GM18907 (cell line): ENCODE results near the gene TYMS.
A peak's percentile ranks its signal among the peaks of the same experiment; 100 is the strongest.

Experiments used
- ATAC-seq: cut with Tn5 transposase; IDR thresholded peaks from one replicate; pipeline ENCODE4 v1.9.1; 2021; ENCODE audit warnings: mild to moderate bottlenecking, moderate library complexity; ENCODE audit not compliant: unreplicated experiment

Gene TYMS

DNA sequence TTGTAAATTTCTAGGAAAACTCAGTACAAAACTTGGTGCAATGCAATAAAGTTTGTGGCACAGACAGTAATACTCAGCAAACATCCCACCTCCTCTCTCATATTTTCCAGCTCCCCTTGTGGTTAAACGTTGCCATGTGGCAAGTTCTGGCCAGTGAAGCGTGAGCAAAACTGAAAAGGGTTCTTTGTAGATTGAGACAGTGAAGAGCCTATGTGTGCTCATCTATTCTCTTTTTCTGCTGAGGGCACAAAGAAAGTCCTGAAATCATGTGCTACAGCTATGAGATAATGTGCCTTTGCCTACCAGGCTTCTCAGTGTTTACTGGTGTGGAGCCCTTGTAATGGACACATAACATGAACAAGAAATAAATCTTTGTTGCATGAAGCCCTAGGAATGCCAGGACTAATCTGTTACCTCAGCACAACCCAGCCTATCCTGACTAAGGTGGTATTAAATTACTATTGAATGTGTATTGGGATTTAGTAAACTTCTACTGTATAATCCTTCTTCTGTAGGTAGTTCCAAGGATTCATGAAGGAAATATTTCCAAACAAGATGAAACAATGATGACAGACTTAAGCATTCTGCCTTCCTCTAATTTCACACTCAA lies 13.0 kb upstream of the TYMS start:
- ATAC-seq, result peak; percentile 58

GRCh38 chr18:647304-647703 lies 10.1 kb upstream of the TYMS start:
- no peak for ATAC-seq

DNA sequence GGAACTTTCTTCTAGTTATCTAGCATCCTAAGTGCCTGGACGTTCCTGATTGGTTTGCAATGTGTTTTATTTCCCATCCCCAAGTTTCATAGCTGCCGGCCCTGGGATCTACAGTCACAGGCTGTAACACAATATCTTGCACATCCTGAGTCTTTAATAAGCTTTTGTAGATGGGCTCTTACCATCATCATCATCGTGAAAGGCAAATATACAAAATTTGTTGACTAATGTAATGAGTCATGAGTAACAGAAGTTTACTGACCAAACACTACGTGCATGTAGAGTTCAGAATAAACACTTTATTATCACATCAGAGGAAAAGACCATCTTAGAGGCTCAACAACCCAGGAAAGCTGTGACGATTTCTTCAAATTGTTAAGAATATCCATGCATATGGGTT lies 8.1 kb upstream of the TYMS start:
- no peak for ATAC-seq

DNA sequence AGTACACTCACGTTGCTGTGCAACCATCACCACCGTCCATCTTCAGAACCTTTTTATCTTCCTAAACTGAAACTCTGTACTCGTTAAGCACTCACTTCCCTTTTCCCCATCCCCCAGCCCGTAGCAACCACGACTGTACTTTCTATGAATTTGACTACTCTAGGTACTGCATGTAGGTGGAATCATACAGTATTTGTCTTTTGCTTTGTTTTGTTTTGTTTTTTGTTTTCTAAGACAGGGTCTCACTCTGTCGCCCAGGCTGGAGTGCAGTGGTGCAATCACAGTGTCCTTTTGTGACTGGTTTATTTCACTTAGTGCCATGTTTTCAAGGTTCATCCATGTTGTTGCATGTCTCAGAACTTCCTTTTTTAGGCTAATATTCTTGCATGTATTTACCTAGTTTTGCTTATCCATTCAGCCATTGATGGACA lies 7.0 kb upstream of the TYMS start:
- peak; percentile 95 for ATAC-seq

DNA sequence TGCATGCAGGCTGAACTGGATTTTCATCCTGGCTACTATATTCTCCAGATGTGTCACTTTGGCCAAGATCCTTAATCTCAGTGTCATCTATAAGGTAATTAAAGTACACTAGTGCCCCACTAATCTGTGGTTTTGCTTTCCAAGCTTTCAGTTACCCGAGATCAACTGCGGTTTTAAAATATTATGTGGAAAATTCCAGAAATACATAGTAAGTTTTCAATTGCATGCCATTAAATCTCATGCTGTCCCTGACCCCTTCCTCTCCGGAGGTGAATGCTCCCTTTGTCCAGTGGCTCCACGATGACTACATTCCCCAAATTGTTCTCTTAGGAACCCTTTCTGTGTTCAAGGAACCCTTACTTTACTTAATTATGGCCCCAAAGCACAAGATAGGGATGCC lies 5.3 kb upstream of the TYMS start:
- no peak for ATAC-seq

DNA sequence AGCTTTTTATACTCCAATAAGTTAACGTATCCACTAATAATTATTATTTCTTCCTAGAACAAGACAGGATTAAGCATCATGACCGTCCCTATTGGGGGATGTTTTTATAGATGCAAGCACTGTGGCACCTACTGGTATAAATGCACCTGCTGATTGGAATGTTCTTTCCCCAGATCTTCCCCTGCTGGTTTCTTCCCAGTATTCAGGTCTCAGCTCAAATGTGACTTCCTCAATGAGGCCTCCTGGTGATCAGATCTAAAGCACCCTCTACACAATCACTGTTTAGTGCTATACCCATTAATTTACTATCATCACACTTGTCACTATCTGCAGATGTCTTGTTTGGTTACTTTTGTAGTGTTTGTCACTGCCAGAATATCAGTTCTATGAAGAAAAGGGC lies 3.9 kb upstream of the TYMS start:
- no peak for ATAC-seq

GRCh38 chr18:654601-655000 lies 2.9 kb upstream of the TYMS start:
- no peak for ATAC-seq

GRCh38 chr18:655445-655844 lies 2.0 kb upstream of the TYMS start:
- ATAC-seq, result no peak

DNA sequence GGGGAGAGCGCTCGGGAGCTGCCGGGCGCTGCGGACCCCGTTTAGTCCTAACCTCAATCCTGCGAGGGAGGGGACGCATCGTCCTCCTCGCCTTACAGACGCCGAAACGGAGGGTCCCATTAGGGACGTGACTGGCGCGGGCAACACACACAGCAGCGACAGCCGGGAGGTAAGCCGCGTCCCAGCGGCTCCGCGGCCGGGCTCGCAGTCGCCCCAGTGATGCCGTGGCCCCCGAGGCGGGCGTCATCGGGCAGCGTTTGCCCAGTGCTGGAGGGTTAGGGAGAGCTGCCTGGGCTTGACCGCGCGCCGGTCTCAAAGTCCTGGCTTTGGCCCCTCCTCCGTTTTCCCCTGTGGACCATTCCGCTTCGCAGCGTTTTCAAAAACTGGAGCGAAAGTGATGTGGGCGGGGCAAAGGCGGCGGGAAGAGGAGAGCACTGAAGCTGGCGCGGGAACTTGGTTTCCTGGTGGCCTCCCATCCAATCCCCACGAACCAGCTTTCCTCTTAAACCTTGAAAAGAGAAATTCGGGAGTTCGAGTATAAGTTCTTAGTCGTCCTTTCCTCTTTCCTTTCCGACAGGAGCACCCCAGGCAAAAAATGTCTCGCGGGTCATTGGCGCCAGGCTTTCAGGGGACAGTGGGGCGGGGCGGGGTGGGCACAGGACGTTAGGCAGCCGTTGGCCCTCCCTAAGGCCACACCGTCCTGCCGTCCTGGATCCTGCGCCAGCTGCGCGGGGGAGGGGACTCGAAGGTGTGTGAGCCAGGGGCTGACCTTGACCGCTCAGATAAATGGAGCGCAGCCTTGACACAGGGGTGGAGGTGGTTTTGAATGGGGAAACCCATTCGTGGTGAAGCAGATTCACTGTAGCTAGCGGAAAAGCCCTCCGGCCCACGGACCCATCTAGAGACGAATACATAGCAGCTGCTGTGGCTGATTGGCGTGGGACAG lies 821 bp downstream of the TYMS start:
- ATAC-seq, result peak; percentile 68

- ATAC-seq, result no peak
Measured at GRCh38 chr18:658947-659533, 1.6 kb downstream of the TYMS start.

DNA sequence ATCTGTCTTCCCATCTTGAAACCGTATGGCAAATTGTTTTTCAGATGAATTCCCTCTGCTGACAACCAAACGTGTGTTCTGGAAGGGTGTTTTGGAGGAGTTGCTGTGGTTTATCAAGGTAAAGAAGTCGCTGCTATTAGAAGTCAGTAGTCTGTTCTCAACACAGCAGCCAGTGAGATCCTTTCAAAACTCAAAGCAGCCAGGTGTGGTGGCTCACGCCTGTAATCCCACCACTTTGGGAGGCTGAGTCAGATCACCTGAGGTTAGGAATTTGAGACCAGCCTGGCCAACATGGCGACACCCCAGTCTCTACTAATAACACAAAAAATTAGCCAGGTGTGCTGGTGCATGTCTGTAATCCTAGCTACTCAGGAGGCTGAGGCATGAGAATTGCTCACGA lies 2.1 kb downstream of the TYMS start:
- ATAC-seq, result no peak

GRCh38 chr18:662197-662596 lies 4.7 kb downstream of the TYMS start:
- ATAC-seq, result no peak

DNA sequence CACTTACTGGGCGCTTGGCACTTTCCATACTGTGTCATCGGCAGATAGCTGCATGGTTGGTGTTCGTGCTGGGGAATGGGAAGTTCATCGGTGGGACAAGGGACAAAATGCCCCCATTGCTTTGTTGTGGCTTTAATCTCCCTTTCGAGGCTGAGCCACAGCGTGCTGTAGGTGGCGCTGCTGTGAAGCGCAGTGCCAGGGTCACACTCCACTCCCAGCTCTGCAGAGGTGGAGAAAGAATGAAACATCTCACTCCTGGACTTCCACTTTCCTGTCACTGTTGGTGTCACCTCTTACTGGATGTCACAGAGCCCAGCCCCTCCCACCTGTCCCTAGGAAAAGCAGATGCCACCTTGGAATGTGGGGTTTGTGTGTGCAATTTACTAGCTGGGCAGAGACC lies 8.7 kb downstream of the TYMS start:
- no peak for ATAC-seq

DNA sequence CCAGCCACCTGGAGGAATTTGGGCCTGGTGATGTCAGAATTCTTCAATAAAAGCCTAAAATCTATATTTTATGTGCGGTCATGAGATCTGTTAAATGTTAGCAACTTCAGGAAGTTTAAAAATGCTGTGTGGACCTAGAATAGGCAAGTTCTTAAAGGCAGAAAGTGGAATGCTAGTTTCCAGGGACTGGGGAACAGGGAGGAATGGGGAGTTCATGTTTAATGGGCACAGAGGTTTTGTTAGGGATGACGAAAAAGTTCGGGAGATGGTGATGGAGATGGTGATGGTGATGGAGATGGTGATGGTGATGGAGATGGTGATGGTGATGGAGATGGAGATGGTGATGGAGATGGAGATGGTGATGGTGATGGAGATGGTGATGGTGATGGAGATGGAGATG lies 9.2 kb downstream of the TYMS start:
- ATAC-seq, result no peak

- ATAC-seq, result no peak
Measured at GRCh38 chr18:668260-668659, 10.8 kb downstream of the TYMS start.

- ATAC-seq, result peak; percentile 56
Measured at GRCh38 chr18:669077-669476, 11.6 kb downstream of the TYMS start.

DNA sequence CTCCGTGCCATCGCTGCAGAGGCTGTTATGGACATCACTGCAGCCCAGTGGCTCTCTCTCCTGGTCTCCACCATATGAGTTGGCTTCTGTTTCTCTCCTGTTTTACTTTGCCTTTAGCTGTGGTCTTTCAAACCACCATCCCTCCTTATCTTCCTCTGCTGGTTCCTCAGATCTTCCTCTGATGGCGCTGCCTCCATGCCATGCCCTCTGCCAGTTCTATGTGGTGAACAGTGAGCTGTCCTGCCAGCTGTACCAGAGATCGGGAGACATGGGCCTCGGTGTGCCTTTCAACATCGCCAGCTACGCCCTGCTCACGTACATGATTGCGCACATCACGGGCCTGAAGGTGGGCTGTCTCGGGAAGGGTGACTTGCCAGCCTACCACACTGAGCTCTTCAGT lies 13.1 kb downstream of the TYMS start:
- no peak for ATAC-seq

GRCh38 chr18:671405-671804 lies 14.0 kb downstream of the TYMS start:
- ATAC-seq, result no peak

GRCh38 chr18:673317-673716 lies 15.9 kb downstream of the TYMS start:
- ATAC-seq, result no peak

- no peak for ATAC-seq
Measured at GRCh38 chr18:673769-674168, 16.3 kb downstream of the TYMS start.

- ATAC-seq, result no peak
Measured at GRCh38 chr18:675307-675706, 17.9 kb downstream of the TYMS start.

GRCh38 chr18:676069-676468 lies 18.6 kb downstream of the TYMS start:
- ATAC-seq, result no peak
